HCEC 1CT (cell line): ENCODE results near the gene SCCPDH.
"Not testable (repeated sequence)": the region's sequence is repeated elsewhere in the genome, so short reads cannot be mapped to it uniquely, and the experiment has no call there.

Experiments used
- DNase-seq: peaks from one replicate; pipeline ENCODE4 v3.0.0-alpha.2; 2017

The SCCPDH gene

DNA sequence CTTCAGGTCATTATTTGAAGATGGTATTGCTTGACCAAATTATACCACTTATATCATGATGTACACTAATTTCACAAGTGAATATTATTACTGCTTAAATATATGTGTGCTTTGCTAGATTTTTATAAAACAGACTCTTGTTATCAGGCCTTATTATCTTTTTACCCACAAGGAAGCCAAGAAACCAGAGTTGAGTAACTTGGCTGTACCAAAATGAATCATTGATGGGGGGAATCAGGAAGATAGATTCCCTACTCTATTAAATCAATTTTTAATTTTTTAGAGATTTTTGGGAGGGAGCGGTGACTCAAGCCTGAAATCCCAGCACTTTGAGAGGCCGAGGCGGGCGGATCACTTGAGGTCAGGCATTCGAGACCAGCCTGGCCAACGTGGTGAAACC lies 16.0 kb upstream of the SCCPDH start:
- no peak for DNase-seq

DNA sequence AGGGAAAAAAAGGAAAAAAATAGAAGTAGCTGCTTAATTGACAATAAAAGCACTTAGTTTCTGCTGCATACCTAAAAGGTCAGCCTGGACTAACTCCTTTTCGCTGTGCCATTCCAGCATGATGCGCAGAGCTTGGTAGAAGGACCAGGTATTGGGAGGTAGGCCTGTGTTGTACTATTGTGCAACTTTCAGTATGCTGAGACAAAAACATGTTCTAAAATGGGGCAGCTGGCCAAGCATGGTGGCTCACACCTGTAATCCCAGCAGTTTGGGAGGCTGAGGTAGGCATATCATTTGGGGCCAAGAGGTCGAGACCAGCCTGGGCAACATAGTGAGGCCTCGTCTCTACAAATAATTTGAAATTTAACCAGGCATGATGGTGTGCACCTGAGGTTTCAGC lies 15.0 kb upstream of the SCCPDH start:
- no peak for DNase-seq

- no peak for DNase-seq
These were observed 14.4 kb upstream of the SCCPDH start for GRCh38 chr1:246709835-246710234.

DNA sequence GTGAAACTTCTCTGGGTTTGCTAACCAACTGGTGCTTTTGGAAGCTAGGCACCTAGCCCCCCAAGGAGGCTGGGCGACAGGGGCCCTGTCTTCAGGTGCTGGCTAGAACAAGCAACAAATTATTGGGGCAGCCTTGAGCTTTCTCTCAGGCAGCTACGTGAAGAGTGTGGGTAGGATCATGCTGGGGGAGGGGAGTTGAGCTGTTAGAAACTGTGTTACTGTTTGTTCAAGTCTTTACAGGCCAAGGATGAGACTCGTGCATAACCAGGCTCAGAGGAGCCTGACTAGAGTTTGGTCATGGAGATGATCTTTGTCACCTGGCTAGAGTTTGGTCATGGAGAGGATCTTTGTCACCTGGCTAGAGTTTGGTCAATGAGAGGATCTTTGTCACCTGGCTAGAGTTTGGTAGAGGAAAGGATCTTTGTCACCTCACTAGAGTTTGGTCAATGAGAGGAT lies 12.6 kb upstream of the SCCPDH start:
- no peak for DNase-seq

- not testable (repeated sequence) for DNase-seq
These were observed 11.8 kb upstream of the SCCPDH start for GRCh38 chr1:246712428-246712827.

DNA sequence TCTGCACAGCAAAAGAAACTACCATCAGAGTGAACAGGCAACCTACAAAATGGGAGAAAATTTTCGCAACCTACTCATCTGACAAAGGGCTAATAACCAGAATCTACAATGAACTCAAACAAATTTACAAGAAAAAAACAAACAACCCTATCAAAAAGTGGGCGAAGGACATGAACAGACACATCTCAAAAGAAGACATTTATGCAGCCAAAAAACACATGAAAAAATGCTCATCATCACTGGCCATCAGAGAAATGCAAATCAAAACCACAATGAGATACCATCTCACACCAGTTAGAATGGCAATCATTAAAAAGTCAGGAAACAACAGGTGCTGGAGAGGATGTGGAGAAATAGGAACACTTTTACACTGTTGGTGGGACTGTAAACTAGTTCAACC lies 4.8 kb upstream of the SCCPDH start:
- not testable (repeated sequence) for DNase-seq

- not testable (repeated sequence) for DNase-seq
These were observed 3.4 kb upstream of the SCCPDH start for GRCh38 chr1:246720814-246721213.

GRCh38 chr1:246722720-246723119 lies 1.5 kb upstream of the SCCPDH start:
- DNase-seq, result no peak

DNA sequence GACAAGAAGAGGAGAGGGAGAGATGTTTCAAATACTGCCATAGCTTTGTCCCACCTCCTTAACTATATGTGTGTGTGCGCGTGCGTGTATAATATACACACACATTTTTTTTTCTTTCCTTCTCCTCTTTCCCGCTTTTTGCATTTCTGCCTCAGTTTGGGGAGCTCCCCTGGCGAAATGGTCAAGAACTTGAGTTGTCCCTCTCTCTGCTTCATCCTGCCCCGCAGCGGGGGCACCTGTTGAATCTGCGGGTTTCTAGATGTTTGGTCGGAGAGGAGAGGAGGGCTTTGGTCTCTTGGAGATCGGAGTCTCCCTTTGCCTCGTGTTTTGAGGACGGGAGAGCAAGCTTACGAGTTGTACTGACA lies 504 bp downstream of the SCCPDH start:
- DNase-seq, result peak; percentile 48

- no peak for DNase-seq
These were observed 982 bp downstream of the SCCPDH start for GRCh38 chr1:246725191-246725590.

GRCh38 chr1:246726255-246726679 lies 2.1 kb downstream of the SCCPDH start:
- no peak for DNase-seq

DNA sequence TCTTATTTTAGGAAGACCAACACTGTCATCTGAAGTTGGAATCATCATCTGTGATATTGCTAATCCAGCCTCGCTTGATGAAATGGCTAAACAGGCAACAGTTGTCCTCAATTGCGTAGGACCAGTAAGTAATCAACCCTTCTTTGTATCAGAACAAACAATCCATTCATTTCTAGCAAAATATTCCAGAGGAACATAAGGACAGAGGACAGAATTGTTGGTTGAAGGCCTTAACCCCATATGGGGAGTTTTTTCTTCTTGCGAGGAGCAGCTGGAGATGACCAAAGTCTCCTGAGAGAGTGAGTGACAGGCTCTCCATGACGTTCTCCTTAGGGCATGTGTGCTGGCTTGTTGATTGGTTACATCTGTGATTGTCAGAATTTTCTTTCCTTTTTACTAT lies 2.7 kb downstream of the SCCPDH start:
- no peak for DNase-seq

- no peak for DNase-seq
These were observed 3.4 kb downstream of the SCCPDH start for GRCh38 chr1:246727594-246727993.

DNA sequence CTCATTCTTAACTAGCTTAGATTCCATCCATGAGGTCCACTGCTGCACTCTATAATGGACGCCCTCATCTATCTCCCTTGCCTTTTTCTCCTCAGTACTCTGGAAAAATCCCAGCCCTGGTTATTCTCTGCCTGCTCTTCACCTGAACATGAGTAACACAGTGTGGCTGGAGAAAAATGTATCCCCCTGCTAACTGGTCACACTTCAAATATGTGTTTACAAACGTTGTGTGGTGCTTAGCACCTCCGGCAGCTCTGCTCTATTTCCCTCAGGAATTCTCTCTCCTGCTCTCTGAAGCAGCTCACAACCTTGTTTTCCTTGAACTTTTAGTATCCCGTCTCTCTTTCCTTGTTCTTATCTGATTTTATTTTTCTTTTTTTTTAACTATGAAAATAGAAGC lies 4.1 kb downstream of the SCCPDH start:
- DNase-seq, result no peak

DNA sequence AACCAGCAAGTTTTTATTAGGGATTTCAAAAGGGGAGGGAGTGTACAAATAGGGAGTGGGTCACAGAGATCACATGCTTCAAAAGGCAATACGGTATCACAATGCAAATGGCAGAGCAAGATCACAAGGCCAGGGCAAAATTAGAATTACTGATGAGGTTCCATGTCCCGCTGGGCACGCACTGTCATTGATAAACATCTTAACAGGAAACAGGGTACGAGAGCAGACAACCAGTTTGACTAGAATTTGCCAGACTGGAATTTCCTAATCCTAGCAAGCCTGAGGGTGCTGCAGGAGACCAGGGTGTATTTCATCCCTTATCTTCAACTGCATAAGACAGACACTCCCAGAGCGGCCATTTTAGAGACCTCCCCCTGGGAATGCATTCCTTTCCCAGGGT lies 4.8 kb downstream of the SCCPDH start:
- not testable (repeated sequence) for DNase-seq

- DNase-seq, result no peak
These were observed 6.6 kb downstream of the SCCPDH start for GRCh38 chr1:246730839-246731238.

DNA sequence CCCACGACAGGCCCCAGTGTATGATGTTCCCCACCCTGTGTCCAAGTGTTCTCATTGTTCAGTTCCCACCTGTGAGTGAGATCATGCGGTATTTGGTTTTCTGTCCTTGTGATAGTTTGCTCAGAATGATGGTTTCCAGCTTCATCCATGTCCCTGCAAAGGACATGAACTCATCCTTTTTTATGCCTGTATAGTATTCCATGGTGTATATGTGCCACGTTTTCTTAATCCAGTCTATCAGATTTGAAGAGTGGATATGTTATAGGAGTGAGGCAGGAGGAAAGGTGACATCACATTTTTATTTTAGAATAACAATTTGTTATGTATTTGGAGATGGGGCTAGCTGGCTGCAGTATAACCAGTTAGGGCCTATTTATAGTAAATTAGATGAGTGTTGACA lies 7.7 kb downstream of the SCCPDH start:
- not testable (repeated sequence) for DNase-seq

- DNase-seq, result no peak
These were observed 9.5 kb downstream of the SCCPDH start for GRCh38 chr1:246733704-246734103.

- DNase-seq, result no peak
These were observed 10.7 kb downstream of the SCCPDH start for GRCh38 chr1:246734866-246735265.

DNA sequence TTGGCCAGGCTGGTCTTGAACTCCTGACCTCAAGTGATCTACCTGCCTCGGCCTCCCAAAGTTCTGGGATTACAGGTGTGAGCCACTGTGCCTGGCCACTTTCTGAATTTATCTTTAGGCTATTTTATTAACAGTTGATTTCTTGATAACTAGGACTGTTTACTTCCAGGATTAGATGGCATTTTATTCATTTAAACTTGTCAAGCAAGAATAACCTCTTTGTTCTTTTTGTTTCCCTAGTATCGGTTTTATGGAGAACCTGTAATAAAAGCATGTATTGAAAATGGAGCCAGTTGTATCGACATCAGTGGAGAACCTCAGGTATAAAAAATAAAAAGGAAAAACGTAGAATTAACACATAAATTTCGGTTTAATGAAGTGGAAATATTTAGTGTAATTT lies 11.5 kb downstream of the SCCPDH start:
- no peak for DNase-seq

DNA sequence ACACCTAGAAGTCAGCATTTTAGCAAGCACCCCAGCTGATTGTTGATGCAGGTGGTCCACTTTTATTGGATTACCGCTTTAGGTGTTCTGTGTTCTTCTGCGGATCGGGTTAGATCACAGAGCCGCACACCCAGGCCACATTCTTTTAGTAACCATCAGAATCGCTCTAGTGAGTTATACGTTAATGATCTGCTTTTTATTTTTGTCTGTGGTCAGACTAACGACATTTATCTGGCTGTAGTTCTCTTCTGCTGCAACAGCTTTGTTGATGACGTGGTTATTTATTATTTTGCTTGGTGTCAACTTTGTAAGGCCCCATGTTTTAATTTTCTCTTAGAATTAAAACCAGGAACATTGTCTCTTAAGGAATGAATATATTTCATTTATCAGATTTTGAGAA lies 18.2 kb downstream of the SCCPDH start:
- no peak for DNase-seq

DNA sequence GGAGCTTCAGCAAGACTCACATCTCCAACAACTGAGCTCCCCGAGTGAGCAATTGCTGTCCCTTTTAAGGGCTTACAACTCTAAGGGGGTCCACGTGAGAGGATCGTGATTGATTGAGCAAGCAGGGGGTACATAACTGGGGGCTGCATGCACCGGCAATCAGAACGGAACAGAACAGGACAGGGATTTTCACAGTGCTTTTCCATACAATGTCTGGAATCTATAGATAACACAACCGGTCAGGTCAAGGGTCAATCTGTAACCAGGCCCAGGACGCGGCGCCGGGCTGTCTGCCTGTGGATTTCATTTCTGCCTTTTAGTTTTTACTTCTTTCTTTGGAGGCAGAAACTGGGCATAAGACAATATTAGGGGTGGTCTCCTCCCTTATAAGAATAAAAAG lies 21.9 kb downstream of the SCCPDH start:
- DNase-seq, result not testable (repeated sequence)

DNA sequence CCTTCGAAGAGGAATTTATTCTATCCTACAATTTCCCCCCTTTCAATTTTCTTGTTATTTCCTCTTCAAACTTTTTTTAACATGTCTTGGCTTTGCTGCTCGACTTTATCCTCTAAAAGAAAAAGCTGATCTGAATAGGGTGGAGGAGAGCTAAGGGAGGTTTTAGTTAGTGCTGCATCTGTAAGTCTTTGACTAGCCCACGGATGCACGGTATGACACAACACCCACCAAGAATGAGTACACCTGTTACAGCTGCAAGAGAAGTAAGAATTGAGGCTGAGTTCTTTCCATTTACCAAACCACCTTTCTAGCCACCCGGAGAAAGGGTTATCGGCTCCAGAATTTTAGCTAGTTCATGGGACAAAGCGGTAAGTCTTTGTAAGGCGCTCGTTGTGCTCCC lies 23.8 kb downstream of the SCCPDH start:
- DNase-seq, result no peak

DNA sequence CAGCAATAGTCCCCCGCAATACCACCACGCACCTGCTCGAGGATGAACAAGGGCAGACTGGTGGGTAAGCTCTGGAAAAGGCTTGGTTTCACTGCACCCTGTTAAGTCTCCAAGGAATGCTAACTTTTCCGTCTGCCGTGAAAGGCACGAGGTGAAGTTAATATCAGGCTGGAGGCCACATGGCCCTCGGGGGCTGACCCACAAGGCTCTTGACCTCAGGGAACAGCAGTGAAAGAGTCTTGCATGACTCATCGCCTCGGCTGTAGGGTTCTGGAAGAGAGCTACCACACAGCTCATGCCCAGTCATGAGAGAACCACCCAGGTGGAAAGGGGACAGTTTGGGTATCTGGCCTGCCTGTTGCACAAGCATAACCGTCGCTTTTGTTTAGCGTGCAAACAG lies 24.7 kb downstream of the SCCPDH start:
- peak; percentile 8 for DNase-seq

GRCh38 chr1:246750752-246751151 lies 26.5 kb downstream of the SCCPDH start:
- no peak for DNase-seq
